ENCODE measurements around the gene FBXW5. TPM values are rescaled to one million over a fixed set of nuclear protein-coding genes. Genes with fewer than 3 reads are reported as not detected.

The FBXW5 gene
- total RNA-seq, 1 experiment from 2014 or later = 70.5 TPM

DNA sequence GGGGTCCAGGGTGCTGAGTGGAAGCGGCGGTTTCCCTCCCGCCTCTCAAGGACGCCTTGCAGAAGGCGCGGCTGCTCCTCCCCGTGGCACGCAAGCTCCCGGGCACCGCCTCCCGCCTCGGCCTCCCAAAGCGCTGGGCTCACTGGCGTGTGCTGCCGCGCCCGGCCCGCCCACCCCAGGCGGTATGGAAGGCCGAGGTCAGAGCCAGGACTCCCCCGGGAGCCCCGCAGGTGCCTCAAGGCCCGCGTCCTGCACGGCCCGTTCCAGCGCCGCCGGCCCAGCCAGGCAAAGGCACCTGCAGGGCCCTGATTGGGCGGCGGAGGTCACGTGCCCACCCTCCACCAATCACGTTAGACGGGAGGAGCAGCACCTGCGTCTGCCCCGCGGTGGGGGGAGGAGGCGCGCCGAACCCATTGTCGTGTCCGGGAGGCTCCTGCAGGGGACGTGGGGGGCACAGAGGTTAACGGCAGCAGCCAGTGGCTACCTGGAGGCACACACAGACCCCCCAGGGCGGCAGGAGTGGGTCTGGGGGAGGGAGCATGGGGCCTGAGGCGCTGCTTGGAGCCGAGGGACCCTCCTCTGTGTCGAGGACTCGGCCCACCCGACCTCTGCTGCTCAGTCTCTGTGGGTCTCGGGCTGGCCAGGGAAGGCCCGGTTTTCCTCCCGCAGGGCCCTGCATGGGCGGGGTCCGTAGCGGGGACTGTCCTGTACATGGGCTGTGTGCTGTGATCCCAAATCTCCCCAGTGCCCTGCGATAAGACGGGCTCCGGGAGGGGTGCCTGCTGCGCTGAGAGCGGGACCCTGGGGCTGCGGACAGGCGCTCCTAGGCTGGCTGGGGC, 5.5 kb upstream of the FBXW5 start (continued):
- TF ChIP-seq ELF4 (CRISPR knock-in tag; IDR thresholded peaks at IDR 0.05; ENCODE audit: low read depth) (no peak), GRHL2 (CRISPR knock-in tag; IDR thresholded peaks at IDR 0.05; ENCODE audit: insufficient replicate concordance, severe bottlenecking) (no peak), ZBTB21 (CRISPR knock-in tag; IDR thresholded peaks at IDR 0.05; ENCODE audit: borderline replicate concordance) (no peak), RELA (CRISPR knock-in tag; IDR thresholded peaks at IDR 0.05; ENCODE audit: borderline replicate concordance) (0 out of 2 replicates have a peak, but pooled peaks have one; percentile 56), ZNF671 (CRISPR knock-in tag; IDR thresholded peaks at IDR 0.05) (no peak), NR1H2 (CRISPR knock-in tag; IDR thresholded peaks at IDR 0.05) (no peak), ZNF121 (CRISPR knock-in tag; IDR thresholded peaks at IDR 0.05) (no peak), GABPB1 (CRISPR knock-in tag; IDR thresholded peaks at IDR 0.05) (0 out of 2 replicates have a peak, but pooled peaks have one; percentile 21), ZNF219 (CRISPR knock-in tag; IDR thresholded peaks at IDR 0.05; ENCODE audit: borderline replicate concordance) (no peak), IRF2 (CRISPR knock-in tag; IDR thresholded peaks at IDR 0.05; ENCODE audit: borderline replicate concordance, low read depth) (no peak), ZNF423 (CRISPR knock-in tag; IDR thresholded peaks at IDR 0.05) (peak; percentile 84)
- TF ChIP-seq, protein P1, sequence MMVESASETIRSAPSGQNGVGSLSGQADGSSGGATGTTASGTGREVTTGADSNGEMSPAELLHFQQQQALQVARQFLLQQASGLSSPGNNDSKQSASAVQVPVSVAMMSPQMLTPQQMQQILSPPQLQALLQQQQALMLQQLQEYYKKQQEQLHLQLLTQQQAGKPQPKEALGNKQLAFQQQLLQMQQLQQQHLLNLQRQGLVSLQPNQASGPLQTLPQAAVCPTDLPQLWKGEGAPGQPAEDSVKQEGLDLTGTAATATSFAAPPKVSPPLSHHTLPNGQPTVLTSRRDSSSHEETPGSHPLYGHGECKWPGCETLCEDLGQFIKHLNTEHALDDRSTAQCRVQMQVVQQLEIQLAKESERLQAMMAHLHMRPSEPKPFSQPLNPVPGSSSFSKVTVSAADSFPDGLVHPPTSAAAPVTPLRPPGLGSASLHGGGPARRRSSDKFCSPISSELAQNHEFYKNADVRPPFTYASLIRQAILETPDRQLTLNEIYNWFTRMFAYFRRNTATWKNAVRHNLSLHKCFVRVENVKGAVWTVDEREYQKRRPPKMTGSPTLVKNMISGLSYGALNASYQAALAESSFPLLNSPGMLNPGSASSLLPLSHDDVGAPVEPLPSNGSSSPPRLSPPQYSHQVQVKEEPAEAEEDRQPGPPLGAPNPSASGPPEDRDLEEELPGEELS (CRISPR knock-in tag; IDR thresholded peaks at IDR 0.05) = peak; percentile 44; the same call in 1 of the 2 replicates
- TF ChIP-seq, protein P2, sequence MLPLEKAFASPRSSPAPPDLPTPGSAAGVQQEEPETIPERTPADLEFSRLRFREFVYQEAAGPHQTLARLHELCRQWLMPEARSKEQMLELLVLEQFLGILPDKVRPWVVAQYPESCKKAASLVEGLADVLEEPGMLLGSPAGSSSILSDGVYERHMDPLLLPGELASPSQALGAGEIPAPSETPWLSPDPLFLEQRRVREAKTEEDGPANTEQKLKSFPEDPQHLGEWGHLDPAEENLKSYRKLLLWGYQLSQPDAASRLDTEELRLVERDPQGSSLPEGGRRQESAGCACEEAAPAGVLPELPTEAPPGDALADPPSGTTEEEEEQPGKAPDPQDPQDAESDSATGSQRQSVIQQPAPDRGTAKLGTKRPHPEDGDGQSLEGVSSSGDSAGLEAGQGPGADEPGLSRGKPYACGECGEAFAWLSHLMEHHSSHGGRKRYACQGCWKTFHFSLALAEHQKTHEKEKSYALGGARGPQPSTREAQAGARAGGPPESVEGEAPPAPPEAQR (CRISPR knock-in tag; IDR thresholded peaks at IDR 0.05) = no peak
- TF ChIP-seq, protein P3, sequence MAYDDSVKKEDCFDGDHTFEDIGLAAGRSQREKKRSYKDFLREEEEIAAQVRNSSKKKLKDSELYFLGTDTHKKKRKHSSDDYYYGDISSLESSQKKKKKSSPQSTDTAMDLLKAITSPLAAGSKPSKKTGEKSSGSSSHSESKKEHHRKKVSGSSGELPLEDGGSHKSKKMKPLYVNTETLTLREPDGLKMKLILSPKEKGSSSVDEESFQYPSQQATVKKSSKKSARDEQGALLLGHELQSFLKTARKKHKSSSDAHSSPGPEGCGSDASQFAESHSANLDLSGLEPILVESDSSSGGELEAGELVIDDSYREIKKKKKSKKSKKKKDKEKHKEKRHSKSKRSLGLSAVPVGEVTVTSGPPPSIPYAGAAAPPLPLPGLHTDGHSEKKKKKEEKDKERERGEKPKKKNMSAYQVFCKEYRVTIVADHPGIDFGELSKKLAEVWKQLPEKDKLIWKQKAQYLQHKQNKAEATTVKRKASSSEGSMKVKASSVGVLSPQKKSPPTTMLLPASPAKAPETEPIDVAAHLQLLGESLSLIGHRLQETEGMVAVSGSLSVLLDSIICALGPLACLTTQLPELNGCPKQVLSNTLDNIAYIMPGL (CRISPR knock-in tag; IDR thresholded peaks at IDR 0.05) = no peak; the same call in 1 of the 2 replicates
- TF ChIP-seq, protein P4, sequence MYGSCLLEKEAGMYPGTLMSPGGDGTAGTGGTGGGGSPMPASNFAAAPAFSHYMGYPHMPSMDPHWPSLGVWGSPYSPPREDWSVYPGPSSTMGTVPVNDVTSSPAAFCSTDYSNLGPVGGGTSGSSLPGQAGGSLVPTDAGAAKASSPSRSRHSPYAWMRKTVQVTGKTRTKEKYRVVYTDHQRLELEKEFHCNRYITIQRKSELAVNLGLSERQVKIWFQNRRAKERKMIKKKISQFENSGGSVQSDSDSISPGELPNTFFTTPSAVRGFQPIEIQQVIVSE (CRISPR knock-in tag; IDR thresholded peaks at IDR 0.05; ENCODE audit: borderline replicate concordance) = no peak
- TF ChIP-seq, protein P5, sequence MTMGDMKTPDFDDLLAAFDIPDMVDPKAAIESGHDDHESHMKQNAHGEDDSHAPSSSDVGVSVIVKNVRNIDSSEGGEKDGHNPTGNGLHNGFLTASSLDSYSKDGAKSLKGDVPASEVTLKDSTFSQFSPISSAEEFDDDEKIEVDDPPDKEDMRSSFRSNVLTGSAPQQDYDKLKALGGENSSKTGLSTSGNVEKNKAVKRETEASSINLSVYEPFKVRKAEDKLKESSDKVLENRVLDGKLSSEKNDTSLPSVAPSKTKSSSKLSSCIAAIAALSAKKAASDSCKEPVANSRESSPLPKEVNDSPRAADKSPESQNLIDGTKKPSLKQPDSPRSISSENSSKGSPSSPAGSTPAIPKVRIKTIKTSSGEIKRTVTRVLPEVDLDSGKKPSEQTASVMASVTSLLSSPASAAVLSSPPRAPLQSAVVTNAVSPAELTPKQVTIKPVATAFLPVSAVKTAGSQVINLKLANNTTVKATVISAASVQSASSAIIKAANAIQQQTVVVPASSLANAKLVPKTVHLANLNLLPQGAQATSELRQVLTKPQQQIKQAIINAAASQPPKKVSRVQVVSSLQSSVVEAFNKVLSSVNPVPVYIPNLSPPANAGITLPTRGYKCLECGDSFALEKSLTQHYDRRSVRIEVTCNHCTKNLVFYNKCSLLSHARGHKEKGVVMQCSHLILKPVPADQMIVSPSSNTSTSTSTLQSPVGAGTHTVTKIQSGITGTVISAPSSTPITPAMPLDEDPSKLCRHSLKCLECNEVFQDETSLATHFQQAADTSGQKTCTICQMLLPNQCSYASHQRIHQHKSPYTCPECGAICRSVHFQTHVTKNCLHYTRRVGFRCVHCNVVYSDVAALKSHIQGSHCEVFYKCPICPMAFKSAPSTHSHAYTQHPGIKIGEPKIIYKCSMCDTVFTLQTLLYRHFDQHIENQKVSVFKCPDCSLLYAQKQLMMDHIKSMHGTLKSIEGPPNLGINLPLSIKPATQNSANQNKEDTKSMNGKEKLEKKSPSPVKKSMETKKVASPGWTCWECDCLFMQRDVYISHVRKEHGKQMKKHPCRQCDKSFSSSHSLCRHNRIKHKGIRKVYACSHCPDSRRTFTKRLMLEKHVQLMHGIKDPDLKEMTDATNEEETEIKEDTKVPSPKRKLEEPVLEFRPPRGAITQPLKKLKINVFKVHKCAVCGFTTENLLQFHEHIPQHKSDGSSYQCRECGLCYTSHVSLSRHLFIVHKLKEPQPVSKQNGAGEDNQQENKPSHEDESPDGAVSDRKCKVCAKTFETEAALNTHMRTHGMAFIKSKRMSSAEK (CRISPR knock-in tag; IDR thresholded peaks at IDR 0.05; ENCODE audit: borderline replicate concordance) = no peak
- TF ChIP-seq, protein P6, sequence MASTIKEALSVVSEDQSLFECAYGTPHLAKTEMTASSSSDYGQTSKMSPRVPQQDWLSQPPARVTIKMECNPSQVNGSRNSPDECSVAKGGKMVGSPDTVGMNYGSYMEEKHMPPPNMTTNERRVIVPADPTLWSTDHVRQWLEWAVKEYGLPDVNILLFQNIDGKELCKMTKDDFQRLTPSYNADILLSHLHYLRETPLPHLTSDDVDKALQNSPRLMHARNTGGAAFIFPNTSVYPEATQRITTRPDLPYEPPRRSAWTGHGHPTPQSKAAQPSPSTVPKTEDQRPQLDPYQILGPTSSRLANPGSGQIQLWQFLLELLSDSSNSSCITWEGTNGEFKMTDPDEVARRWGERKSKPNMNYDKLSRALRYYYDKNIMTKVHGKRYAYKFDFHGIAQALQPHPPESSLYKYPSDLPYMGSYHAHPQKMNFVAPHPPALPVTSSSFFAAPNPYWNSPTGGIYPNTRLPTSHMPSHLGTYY (CRISPR knock-in tag; IDR thresholded peaks at IDR 0.05) = no peak
- TF ChIP-seq, protein P7, sequence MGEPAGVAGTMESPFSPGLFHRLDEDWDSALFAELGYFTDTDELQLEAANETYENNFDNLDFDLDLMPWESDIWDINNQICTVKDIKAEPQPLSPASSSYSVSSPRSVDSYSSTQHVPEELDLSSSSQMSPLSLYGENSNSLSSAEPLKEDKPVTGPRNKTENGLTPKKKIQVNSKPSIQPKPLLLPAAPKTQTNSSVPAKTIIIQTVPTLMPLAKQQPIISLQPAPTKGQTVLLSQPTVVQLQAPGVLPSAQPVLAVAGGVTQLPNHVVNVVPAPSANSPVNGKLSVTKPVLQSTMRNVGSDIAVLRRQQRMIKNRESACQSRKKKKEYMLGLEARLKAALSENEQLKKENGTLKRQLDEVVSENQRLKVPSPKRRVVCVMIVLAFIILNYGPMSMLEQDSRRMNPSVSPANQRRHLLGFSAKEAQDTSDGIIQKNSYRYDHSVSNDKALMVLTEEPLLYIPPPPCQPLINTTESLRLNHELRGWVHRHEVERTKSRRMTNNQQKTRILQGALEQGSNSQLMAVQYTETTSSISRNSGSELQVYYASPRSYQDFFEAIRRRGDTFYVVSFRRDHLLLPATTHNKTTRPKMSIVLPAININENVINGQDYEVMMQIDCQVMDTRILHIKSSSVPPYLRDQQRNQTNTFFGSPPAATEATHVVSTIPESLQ (CRISPR knock-in tag; IDR thresholded peaks at IDR 0.05) = no peak
- TF ChIP-seq, protein P8, sequence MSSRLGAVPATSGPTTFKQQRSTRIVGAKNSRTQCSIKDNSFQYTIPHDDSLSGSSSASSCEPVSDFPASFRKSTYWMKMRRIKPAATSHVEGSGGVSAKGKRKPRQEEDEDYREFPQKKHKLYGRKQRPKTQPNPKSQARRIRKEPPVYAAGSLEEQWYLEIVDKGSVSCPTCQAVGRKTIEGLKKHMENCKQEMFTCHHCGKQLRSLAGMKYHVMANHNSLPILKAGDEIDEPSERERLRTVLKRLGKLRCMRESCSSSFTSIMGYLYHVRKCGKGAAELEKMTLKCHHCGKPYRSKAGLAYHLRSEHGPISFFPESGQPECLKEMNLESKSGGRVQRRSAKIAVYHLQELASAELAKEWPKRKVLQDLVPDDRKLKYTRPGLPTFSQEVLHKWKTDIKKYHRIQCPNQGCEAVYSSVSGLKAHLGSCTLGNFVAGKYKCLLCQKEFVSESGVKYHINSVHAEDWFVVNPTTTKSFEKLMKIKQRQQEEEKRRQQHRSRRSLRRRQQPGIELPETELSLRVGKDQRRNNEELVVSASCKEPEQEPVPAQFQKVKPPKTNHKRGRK (CRISPR knock-in tag; IDR thresholded peaks at IDR 0.05; ENCODE audit: borderline replicate concordance) = no peak
- TF ChIP-seq, protein P9, sequence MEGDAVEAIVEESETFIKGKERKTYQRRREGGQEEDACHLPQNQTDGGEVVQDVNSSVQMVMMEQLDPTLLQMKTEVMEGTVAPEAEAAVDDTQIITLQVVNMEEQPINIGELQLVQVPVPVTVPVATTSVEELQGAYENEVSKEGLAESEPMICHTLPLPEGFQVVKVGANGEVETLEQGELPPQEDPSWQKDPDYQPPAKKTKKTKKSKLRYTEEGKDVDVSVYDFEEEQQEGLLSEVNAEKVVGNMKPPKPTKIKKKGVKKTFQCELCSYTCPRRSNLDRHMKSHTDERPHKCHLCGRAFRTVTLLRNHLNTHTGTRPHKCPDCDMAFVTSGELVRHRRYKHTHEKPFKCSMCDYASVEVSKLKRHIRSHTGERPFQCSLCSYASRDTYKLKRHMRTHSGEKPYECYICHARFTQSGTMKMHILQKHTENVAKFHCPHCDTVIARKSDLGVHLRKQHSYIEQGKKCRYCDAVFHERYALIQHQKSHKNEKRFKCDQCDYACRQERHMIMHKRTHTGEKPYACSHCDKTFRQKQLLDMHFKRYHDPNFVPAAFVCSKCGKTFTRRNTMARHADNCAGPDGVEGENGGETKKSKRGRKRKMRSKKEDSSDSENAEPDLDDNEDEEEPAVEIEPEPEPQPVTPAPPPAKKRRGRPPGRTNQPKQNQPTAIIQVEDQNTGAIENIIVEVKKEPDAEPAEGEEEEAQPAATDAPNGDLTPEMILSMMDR (IDR thresholded peaks at IDR 0.05) = no peak

Data from WTC11 (cell line).